ENCODE measurements around the gene PROZ.

GRCh38 chr13:113114511-113115362, 43.7 kb upstream of the PROZ start:
- TF ChIP-seq EZH2 (IDR thresholded peaks at IDR 0.05; ENCODE audit: low read length) (no peak), CTCF (optimal IDR thresholded peaks at IDR 0.05 in 1 of 3, IDR thresholded peaks at IDR 0.05 in 1 of 3, conservative IDR thresholded peaks at IDR 0.05 in 1 of 3; ENCODE audit: extremely low read depth in 1 of 3, insufficient read depth in 2 of 3, low read length in 3 of 3) (no peak)
